Kidney (tissue), 14 donors: ENCODE results near the gene SPSB4. TPM values are rescaled to one million over a fixed set of nuclear protein-coding genes. Genes with fewer than 3 reads are reported as not detected.

Source experiments
- DNase-seq, 5 donors: peaks; one replicate each; pipeline ENCODE4 v3.0.0-alpha.2; 2013 to 2020
- FAIRE-seq: peaks from 2 replicates; lab custom pipeline; 2012; peaks lifted over from hg19 to GRCh38; lab: Jason Lieb, UNC
- H3K27ac ChIP-seq, 2 donors: one replicate each; pipeline ENCODE4 v1.7.0; 2013; ENCODE audit warnings: low read depth in 2 of 2, low read length in 2 of 2, inconsistent platforms in 1 of 2
- H3K27me3 ChIP-seq: one replicate; pipeline ENCODE4 v1.7.1; 2013; ENCODE audit warnings: low read length, inconsistent platforms; ENCODE audit not compliant: control insufficient read depth, insufficient read depth
- H3K36me3 ChIP-seq, 3 donors: one replicate each; pipeline versions ENCODE4 v1.7.0 to v1.7.1; 2013; ENCODE audit warnings: low read length in 3 of 3, control low read depth in 1 of 3, inconsistent platforms in 1 of 3; ENCODE audit not compliant: insufficient read depth in 3 of 3, control insufficient read depth in 2 of 3
- H3K4me1 ChIP-seq, 3 donors: one replicate each; pipeline versions ENCODE4 v1.7.0 to v1.7.1; 2013; ENCODE audit warnings: low read length in 3 of 3, inconsistent platforms in 1 of 3, low read depth in 1 of 3; ENCODE audit not compliant: control insufficient read depth in 2 of 3, insufficient read depth in 2 of 3
- H3K4me3 ChIP-seq, 3 donors: one replicate each; pipeline versions ENCODE4 v1.7.0 to v1.8.1; 2013; ENCODE audit warnings: low read length in 3 of 3, control low read depth in 1 of 3, inconsistent platforms in 1 of 3
- H3K9ac ChIP-seq, 3 donors: one replicate each; pipeline versions ENCODE4 v1.7.0 to v1.7.1; 2013; ENCODE audit warnings: low read length in 3 of 3, control low read depth in 1 of 3, inconsistent platforms in 1 of 3
- H3K9me3 ChIP-seq, 3 donors: one replicate each; pipeline versions ENCODE4 v1.7.0 to v1.7.1; 2013; ENCODE audit warnings: low read length in 3 of 3, control low read depth in 1 of 3, inconsistent platforms in 1 of 3; ENCODE audit not compliant: control insufficient read depth in 2 of 3, insufficient read depth in 1 of 3
- CTCF ChIP-seq: IDR thresholded peaks from 3 replicates; pipeline ENCODE4 v1.5.1; 2012; ENCODE audit warnings: mild to moderate bottlenecking, moderate library complexity, borderline replicate concordance; ENCODE audit not compliant: insufficient read depth; ENCODE audit errors: extremely low read depth
- intact Hi-C: fragments of 100-400 bp; cut with DNase I; formaldehyde crosslinking; loops from one replicate; pipeline ENCODE4 v1.11.1; 2022
- polyA plus RNA-seq: library from polyadenylated mRNA; stranded (reverse); fragments of 350-450 nt; fragmentation: Illumina TruSeq; extraction: RNeasy Lipid Tissue Mini Kit (QIAGEN cat#74804); gene quantifications from one replicate; pipeline ENCODE4 v1.2.3, GENCODE V29; 2014; ENCODE audit warnings: low read depth, low replicate concordance; ENCODE audit not compliant: insufficient read depth
- total RNA-seq: library from RNA; stranded (reverse); fragmentation: NEBNext Ultra II Directional; extraction: Animal tissue kit (Norgen Biotek cat#: 25700); gene quantifications from one replicate; pipeline ENCODE4 v1.2.1, GENCODE V29; 2021
- donor health status: control.
- donor health status: control.
- donor health status: control.
- donor health status: control.
- donor health status: control.
- donor health status: DM: yes; HTN: yes; CAD: no.
- donor health status: Normal renal cell carcinoma (clear cell type).

SPSB4 gene
- total and polyA plus RNA-seq, 2 donors from 2014 or later: 0.57 to 1.9 TPM

GRCh38 chr3:141011232-141011996 is 39.7 kb upstream of the SPSB4 start:
- no peaks in the 10 kb centered on the region for H3K4me1 ChIP-seq
- FAIRE-seq (no peak), DNase-seq (peak; percentile 84 to 88 (median 87))
- no peak overlapping the region for H3K27ac ChIP-seq
- no peak overlapping the region for H3K4me3 ChIP-seq
- intact Hi-C loops: loop anchor here (10.0 kb wide), 1 partner anchor 173 kb away; no protein-coding TSS in a partner anchor
- TF ChIP-seq CTCF: peak; percentile 79
- H3K9ac ChIP-seq: no peak overlapping the region
- H3K27me3 ChIP-seq: no peaks in the 10 kb centered on the region
- H3K9me3 ChIP-seq: no peaks in the 10 kb centered on the region
- no peaks in the 10 kb centered on the region for H3K36me3 ChIP-seq

- Histone ChIP-seq H3K27ac (no peak overlapping the region), H3K9me3 (no peaks in the 10 kb centered on the region), H3K36me3 (no peaks in the 10 kb centered on the region), H3K9ac (no peak overlapping the region), H3K4me1 (no peaks in the 10 kb centered on the region), H3K4me3 (no peak overlapping the region), H3K27me3 (no peaks in the 10 kb centered on the region)
- DNase-seq: no peak
- FAIRE-seq: no peak
- intact Hi-C loops: loop anchor here (10.0 kb wide), 1 partner anchor 173 kb away; no protein-coding TSS in a partner anchor
- no peak for TF ChIP-seq CTCF
These were observed 39.2 kb upstream of the SPSB4 start for GRCh38 chr3:141011997-141012262.

GRCh38 chr3:141012571-141012970 is 38.6 kb upstream of the SPSB4 start:
- Histone ChIP-seq H3K27me3 (no peaks in the 10 kb centered on the region), H3K9me3 (no peaks in the 10 kb centered on the region), H3K4me3 (no peak overlapping the region), H3K4me1 (no peaks in the 10 kb centered on the region), H3K9ac (no peak overlapping the region), H3K36me3 (no peaks in the 10 kb centered on the region), H3K27ac (no peak overlapping the region)
- DNase-seq: no peak
- no peak for FAIRE-seq
- intact Hi-C loops: loop anchor here (10.0 kb wide), 1 partner anchor 172 kb away; no protein-coding TSS in a partner anchor
- TF ChIP-seq CTCF: no peak
